Calu3 (cell line): ENCODE measurements around the gene DOC2B. TPM values are rescaled to one million over a fixed set of nuclear protein-coding genes. Genes with fewer than 3 reads are reported as not detected.
"Not testable (repeated sequence)": the region's sequence is repeated elsewhere in the genome, so short reads cannot be mapped to it uniquely, and the experiment has no call there.

ENCODE experiments used
- BruUV-seq: library from RNA; stranded (reverse); fragments of 400-500 nt; replicated peaks from 2 replicates; lab custom pipeline; 2021; lab: Mats Ljungman, UMichigan
- CTCF ChIA-PET: fragments of 300-600 bp; sonication (Branson Sonifier 250); formaldehyde crosslinking; loops from one replicate; lab custom pipeline; 2022; ENCODE audit warnings: antibody characterized with exemption; lab: Charles Lee
- DNase-seq: peaks from one replicate; pipeline ENCODE4 v3.0.0; 2022
- H3K27ac Mint-ChIP-seq: one replicate; pipeline ENCODE4 v1.8.0; 2022; ENCODE audit warnings: mixed read lengths; ENCODE audit not compliant: unreplicated experiment
- H3K27me3 Mint-ChIP-seq: one replicate; pipeline ENCODE4 v1.8.0; 2022; ENCODE audit warnings: mixed read lengths; ENCODE audit not compliant: unreplicated experiment
- H3K36me3 Mint-ChIP-seq: one replicate; pipeline ENCODE4 v1.8.0; 2022; ENCODE audit warnings: mild to moderate bottlenecking, moderate library complexity, mixed read lengths; ENCODE audit not compliant: insufficient read depth, unreplicated experiment
- H3K4me1 Mint-ChIP-seq: one replicate; pipeline ENCODE4 v1.8.0; 2022; ENCODE audit warnings: mild to moderate bottlenecking, low read depth, mixed read lengths; ENCODE audit not compliant: unreplicated experiment
- H3K4me3 Mint-ChIP-seq: one replicate; pipeline ENCODE4 v1.8.0; 2022; ENCODE audit warnings: mild to moderate bottlenecking, low read depth, moderate library complexity, mixed read lengths; ENCODE audit not compliant: unreplicated experiment
- H3K9me3 Mint-ChIP-seq: one replicate; pipeline ENCODE4 v1.8.0; 2022; ENCODE audit warnings: low read depth, mixed read lengths; ENCODE audit not compliant: unreplicated experiment
- intact Hi-C: fragments of 100-400 bp; cut with micrococcal nuclease; formaldehyde crosslinking; loops from one replicate; pipeline ENCODE4 v1.10.0; 2022; ENCODE audit not compliant: unreplicated experiment
- total RNA-seq: library from RNA; stranded (reverse); gene quantifications from 2 replicates; pipeline ENCODE4 v1.2.3, GENCODE V29; 2022
- TF ChIP-seq, protein P1 (sequence below): fragments of 200-600 bp; IDR thresholded peaks from one replicate; pipeline ENCODE4 v1.8.0; 2022; ENCODE audit warnings: antibody characterized with exemption; ENCODE audit not compliant: unreplicated experiment

DOC2B gene
- total RNA-seq, 1 experiment from 2014 or later = 0.24 TPM

GRCh38 chr17:205817-206216, 24.4 kb upstream of the DOC2B start:
- CTCF ChIA-PET = no interaction called here
- no peak for DNase-seq
- no peak overlapping the region for H3K27ac Mint-ChIP-seq
- no peaks in the 10 kb centered on the region for H3K4me1 Mint-ChIP-seq
- H3K36me3 Mint-ChIP-seq = peaks cover 6% of the 10 kb centered on the region
- H3K4me3 Mint-ChIP-seq = no peak overlapping the region
- TF ChIP-seq, protein P1, sequence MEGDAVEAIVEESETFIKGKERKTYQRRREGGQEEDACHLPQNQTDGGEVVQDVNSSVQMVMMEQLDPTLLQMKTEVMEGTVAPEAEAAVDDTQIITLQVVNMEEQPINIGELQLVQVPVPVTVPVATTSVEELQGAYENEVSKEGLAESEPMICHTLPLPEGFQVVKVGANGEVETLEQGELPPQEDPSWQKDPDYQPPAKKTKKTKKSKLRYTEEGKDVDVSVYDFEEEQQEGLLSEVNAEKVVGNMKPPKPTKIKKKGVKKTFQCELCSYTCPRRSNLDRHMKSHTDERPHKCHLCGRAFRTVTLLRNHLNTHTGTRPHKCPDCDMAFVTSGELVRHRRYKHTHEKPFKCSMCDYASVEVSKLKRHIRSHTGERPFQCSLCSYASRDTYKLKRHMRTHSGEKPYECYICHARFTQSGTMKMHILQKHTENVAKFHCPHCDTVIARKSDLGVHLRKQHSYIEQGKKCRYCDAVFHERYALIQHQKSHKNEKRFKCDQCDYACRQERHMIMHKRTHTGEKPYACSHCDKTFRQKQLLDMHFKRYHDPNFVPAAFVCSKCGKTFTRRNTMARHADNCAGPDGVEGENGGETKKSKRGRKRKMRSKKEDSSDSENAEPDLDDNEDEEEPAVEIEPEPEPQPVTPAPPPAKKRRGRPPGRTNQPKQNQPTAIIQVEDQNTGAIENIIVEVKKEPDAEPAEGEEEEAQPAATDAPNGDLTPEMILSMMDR = no peak
- H3K9me3 Mint-ChIP-seq = peaks cover 3% of the 10 kb centered on the region
- H3K27me3 Mint-ChIP-seq = no peaks in the 10 kb centered on the region
- BruUV-seq = no TSS peak
- intact Hi-C loops = no loop called here

GRCh38 chr17:205148-205669, 23.8 kb upstream of the DOC2B start:
- Mint-ChIP-seq H3K4me3 (no peak overlapping the region), H3K4me1 (no peaks in the 10 kb centered on the region), H3K9me3 (peaks cover 3% of the 10 kb centered on the region), H3K27me3 (no peaks in the 10 kb centered on the region), H3K36me3 (peaks cover 12% of the 10 kb centered on the region), H3K27ac (no peak overlapping the region)
- CTCF ChIA-PET = no interaction called here
- BruUV-seq = no TSS peak
- intact Hi-C loops = no loop called here
- DNase-seq = no peak
- TF ChIP-seq, protein P1 = no peak

- Mint-ChIP-seq H3K36me3 (peaks cover 15% of the 10 kb centered on the region), H3K4me1 (no peaks in the 10 kb centered on the region), H3K4me3 (no peak overlapping the region), H3K27me3 (no peaks in the 10 kb centered on the region), H3K27ac (no peak overlapping the region), H3K9me3 (peaks cover 3% of the 10 kb centered on the region)
- DNase-seq = no peak
- BruUV-seq = no TSS peak
- TF ChIP-seq, protein P1 = no peak
- intact Hi-C loops = no loop called here
- CTCF ChIA-PET = no interaction called here
Measured at GRCh38 chr17:204427-205147, 23.1 kb upstream of the DOC2B start.

DNA sequence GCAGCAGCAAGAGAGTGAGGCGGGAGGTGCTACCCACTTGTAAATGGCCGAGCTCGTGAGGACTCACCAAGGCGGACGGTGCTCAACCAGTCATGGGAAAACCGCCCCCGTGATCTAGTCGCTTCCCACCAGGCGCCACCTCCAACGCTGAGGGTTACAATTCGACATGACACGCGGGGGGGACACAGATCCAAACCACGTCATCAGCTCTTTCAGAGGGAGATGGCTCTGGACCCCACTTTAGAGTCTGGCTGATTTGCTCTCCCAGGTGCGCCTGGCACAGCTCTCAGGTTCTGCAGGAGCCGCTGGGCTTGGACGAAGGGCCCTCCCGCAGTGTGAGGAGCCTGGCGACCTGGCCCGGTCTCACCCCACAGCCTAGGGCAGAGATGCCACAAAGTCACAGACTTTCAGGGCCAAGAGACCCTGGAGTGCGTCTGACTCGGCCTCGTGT, 21.1 kb upstream of the DOC2B start:
- intact Hi-C loops = no loop called here
- CTCF ChIA-PET = no interaction called here
- no TSS peak for BruUV-seq
- DNase-seq = no peak
- Mint-ChIP-seq H3K27me3 (no peaks in the 10 kb centered on the region), H3K4me3 (no peak overlapping the region), H3K27ac (no peak overlapping the region), H3K36me3 (peaks cover 15% of the 10 kb centered on the region), H3K4me1 (no peaks in the 10 kb centered on the region), H3K9me3 (no peaks in the 10 kb centered on the region)
- TF ChIP-seq, protein P1 = no peak

DNA sequence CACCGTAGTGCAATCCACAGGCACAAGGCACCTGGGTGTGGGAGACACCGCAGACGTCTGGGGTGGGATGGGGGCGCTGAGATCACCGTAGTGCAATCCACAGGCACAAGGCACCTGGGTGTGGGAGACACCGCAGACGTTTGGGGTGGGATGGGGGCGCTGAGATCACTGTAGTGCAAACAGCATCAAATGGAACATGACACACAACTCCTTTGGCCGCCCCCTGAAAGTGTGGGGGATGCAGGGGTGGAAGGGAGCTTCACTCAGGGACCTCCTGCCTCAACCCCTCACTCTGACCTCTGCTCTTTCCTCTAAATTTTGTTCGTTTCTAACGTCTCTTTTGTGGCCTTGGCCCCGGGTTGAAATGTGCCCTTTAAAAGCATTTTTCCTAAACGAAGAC, 20.3 kb upstream of the DOC2B start:
- CTCF ChIA-PET, intact Hi-C loops, DNase-seq, H3K9me3 Mint-ChIP-seq, H3K4me1 Mint-ChIP-seq, BruUV-seq, H3K27ac Mint-ChIP-seq, H3K4me3 Mint-ChIP-seq, H3K27me3 Mint-ChIP-seq: not testable (repeated sequence)
- peaks cover 15% of the 10 kb centered on the region for H3K36me3 Mint-ChIP-seq

GRCh38 chr17:201257-201656, 19.8 kb upstream of the DOC2B start:
- H3K4me1 Mint-ChIP-seq, H3K4me3 Mint-ChIP-seq, intact Hi-C loops, H3K27ac Mint-ChIP-seq, CTCF ChIA-PET, DNase-seq, BruUV-seq, H3K27me3 Mint-ChIP-seq, H3K9me3 Mint-ChIP-seq: not testable (repeated sequence)
- peaks cover 15% of the 10 kb centered on the region for H3K36me3 Mint-ChIP-seq
